Renal cortical epithelial cell (primary cell): ENCODE measurements around the gene TCF12. TPM values are rescaled to one million over a fixed set of nuclear protein-coding genes. Genes with fewer than 3 reads are reported as not detected.

Experiments
- DNase-seq: peaks from one replicate; pipeline ENCODE4 v3.0.0-alpha.2; 2011; ENCODE audit warnings: low read depth
- total RNA-seq: library from RNA; depleted of rRNA; stranded (reverse); fragments of >200 nt; gene quantifications from 2 replicates; pipeline ENCODE4 v1.2.3, GENCODE V29; 2014

The TCF12 gene
- total RNA-seq, 1 donor from 2014 or later = 87.6 TPM

DNA sequence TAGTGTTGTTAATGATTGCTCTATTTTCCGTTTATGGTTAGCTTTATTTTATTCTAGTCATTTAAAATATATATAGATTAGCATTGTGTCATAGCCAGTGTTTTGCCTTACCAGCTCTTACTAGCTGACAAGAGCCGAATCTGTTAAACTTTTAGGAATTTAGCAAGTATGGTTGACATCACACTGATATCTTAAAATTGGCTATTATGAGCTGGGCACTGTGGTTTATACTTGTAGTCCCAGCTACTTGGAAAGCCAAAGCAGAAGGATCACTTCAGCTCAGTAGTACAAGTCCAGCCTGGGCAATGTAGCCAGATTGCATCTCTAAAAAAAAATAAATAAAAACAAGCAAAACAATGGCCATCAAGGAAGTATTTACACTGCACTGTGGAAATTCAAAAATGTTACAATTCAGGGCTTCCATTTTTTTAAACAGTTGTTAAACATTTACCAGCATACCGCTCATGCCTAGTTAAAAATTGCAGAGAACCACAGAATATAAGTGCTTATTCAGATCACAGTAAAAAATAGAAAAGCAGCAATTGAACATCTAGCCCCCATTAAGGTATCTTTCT lies 249.5 kb downstream of the TCF12 start:
- peak; percentile 80 for DNase-seq

DNA sequence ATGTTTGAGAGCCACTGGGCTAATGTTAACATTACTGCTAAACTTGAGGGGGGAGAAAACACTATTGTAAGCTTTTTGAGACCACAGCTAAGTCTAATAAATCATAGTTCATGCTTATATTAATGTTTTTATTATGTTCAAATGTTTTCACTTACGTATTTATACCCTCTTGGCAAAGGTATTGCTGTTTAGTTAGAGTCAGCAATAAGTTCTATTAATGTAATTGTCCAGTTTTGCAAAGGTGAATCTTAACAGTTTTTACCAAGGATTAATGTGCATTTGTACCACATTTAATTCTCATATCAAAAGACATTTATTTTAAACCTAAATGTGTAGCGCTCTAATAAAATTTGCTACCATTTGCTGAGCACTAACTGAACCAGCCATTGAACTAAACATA lies 251.2 kb downstream of the TCF12 start:
- DNase-seq = no peak

DNA sequence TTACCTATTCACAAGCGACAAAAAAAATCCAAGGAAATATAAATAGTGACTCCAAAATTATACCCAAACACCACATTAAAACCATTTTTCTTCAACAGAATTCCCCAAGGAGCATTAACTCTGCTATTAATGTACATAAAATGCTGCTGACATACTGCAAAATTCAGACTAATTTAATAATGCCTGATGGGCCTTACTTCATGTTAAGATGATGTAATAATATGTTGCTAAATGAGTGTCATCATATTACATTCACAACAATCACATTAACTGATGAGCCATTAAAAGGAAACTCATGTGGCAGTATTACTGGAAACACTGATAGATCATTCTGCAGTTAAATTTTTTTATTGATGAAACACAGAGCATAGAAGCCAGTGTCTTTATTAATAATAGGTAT lies 253.0 kb downstream of the TCF12 start:
- DNase-seq = no peak

DNA sequence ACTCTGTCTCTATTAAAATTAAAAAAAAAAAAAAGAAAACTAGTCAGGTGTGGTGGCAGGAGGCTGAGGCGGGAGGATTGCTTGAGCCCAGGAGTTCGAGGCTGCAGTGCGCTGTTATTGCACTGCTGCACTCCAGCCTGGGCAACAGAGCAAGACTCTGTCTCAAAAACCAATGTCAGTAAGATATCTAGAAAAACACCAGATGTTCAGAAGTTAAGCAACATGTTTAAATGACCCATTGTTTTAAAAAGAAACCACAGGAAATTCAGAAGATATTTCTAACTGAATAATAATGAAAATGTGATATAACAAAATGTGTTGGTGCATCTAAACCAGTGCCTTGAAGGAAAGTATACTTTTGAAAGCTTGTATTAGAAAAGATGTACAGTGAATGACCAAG lies 254.5 kb downstream of the TCF12 start:
- no peak for DNase-seq

- DNase-seq = no peak
These were observed 264.6 kb downstream of the TCF12 start for GRCh38 chr15:57183041-57183440.

DNA sequence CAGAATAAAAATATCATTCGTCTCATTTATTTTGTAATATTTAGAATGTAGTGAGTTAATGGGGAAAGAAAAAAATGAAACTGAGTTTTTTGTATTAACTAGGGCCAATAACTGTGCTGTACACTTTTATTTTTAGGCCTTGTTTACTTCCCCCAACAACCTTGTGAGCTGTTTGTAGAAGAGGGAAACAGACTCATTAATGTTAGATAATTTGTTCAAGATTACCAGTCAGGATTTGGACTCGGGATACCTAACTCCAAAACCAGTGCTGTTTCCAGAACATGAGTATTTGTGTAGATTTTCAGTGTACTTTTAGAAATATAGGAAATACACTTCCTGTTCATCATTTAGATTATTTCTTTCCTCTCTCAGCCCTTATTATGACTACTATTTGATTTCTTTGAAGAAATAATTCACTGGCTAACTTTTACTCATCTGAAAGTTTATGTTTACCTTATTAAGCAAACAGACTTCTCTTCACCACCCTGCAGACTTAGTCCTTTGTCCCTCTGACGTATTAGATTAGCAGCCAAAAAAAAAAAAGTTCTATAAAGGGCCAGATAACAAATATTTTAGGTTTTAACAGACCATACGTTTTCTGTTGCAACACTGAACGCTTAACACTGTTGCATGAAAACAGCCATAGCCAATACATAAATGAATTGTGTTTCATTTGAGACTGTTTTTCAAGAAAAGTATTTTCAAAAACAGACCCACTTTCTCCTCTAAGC lies 265.3 kb downstream of the TCF12 start:
- no peak for DNase-seq

DNA sequence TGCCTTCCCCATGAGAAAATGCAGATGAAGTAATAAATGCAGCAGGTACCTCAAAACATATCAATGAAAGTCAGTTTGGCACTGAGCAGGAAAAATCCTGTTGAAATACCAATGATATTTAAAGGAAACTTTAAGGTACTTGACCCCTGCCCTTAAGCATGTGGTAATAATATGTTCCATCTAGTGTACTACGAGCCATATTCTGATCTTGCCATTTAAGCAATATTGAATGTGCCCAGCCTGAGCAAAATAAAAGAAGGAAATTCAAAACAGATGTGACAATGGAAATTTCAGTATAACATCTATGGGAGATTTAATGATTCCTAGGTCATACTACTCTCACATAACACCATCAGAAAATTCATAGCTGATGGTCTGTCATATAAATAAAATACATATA lies 266.1 kb downstream of the TCF12 start:
- no peak for DNase-seq

DNA sequence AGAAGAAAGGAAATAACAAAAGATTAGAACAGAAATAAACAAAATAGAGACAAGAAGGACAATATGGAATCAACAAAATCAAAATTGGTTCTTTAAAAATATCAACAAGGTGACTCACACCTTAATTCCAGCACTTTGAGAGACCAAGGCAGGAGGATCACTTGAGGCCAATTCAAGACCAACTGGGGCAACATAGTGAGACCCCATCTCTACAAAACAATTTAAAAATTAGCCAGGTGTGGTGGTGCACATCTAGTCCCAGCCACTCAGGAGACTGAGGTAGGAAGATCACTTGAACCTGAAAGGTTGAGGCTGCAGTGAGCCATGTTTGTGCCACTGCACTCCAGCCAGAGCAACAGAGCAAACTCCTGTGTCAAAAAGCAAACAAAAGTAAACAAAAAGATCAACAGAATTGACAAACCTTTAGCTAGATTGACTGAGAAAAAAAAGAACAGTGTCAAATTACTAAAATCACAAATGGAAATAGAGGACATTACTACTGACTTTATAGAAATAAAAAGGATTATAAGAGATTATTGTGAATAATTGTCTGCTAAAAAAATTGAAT lies 267.1 kb downstream of the TCF12 start:
- no peak for DNase-seq

DNA sequence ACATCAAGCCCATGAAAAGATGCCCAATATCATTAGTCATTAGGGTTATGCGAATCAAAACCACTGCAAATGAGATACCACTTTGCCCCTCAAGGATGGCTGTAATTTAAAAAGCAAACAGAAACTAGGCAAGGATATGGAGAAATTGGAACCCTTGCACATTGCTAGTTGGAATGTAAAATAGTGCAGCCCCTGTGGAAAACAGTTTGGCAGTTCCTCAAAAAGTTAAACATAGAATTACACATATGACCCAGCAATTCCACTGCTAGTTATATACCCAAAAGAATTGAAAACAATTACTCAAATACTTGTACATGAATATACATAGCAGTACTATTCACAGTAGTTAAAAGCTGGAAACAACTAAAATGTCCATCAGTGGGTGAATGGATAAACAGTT lies 271.0 kb downstream of the TCF12 start:
- no peak for DNase-seq

DNA sequence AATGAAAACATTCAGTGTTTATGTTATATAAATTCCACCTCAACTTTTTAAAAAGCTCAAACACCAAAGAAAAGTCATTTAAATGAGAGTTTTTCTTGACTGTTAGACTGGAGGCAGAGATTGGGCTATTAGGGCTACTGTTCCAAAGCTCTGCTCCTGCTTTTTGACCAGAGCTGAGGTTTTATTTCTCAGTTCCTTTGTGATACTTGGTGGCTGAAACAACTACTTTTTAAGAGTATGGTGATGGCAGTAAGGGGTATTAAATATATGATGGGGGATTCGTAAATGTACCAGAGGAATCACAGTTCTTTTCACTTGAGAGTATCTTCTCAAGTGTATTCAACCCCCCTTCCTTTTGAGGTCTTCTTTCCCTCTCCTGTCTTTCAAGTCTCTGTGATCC lies 271.8 kb downstream of the TCF12 start:
- DNase-seq = no peak

GRCh38 chr15:57193161-57193560 lies 274.7 kb downstream of the TCF12 start:
- no peak for DNase-seq

DNA sequence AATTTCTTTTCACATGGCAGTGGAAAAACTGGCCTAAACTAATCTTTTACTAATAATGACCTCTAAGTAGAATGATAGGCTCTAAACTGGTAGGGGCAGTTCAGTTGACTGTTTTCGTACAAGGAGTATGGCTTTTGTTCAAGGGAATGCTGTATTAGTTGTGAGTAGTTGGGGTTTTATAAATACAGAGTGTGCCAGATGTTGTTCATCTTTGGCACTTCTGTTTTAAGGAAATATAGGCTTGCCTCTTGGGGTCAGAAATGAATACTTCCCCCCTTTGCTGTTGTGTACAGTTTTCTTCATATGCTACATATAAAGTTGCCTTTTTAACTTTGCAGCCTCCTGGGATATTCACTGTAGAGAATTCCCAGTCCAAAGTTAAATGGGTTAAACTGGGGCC lies 276.9 kb downstream of the TCF12 start:
- no peak for DNase-seq

DNA sequence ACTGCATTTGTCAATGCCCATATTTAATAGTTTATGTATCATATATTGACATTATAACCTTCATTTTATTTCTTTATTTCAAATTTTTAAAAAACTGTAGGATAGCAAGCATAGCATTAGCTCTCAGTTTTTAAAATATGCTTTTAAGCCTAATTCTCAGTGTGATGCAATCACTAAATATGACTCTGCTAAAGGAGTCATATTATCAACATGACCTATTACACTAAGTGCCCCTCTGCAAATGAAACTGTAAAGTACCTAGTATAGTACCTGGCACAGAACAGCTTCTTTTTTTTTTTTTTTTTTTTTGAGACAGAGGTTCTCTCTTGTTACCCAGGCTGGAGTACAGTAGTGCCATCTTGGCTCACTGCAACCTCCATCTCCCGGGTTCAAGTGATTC lies 278.4 kb downstream of the TCF12 start:
- DNase-seq = no peak

DNA sequence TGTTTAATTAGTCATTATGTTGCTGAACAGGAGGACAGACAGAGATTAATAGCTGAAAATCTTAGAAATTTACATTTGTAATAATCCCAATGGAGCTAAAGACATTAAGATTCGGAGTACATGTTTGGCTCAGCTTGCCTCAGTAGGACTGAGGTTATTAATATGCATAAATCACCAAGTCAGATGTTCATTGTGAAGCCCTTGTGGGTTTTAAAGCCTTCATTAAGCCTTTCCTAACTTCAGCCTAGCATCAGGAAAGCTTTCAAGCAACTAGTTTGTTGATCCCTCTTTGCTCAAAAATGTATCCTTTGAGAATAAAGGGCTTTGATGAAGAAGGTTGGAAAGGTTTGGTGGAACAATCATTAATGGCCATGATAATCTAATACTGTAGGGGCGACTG lies 279.7 kb downstream of the TCF12 start:
- DNase-seq = no peak

- DNase-seq = peak; percentile 29
These were observed 280.3 kb downstream of the TCF12 start for GRCh38 chr15:57198654-57199291.

- DNase-seq = no peak
These were observed 283.1 kb downstream of the TCF12 start for GRCh38 chr15:57201578-57201977.

- no peak for DNase-seq
These were observed 285.5 kb downstream of the TCF12 start for GRCh38 chr15:57203906-57204305.

DNA sequence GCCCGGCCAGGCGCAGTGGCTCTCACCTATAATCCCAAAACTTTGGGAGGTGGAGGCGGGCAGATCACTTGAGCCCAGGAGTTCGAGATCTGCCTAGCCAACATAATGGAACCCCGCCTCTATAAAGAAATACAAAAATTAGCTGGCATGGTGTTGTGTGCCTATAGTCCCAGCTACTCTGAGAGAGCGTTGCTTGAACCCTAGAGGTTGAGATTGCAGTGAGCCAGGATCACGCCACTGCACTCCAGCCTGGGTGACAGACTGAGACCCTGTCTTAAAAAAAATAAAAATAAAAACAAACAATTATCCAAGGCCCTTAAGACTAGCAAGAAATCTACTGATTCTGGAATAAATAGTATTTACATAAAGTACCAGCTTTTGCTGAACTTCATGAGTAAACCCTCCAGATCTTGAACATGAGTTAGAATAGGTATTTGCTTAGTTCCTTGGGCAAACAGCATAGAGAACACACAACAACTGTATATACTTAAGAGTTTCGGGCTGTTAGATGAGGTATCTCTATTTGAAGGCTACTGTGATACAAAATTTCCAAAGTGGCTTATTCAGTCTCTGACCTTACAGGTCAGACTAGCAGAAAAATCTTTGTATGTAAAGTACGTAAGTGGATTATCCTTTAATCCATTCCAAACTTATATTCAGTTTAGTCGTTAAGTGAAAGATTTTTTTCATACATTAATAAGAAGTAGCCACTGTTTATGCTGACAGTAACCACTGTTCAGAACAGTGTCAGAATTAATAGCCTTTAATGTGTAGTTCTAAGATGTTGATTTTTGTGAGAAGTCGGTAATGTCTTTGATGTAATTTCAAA lies 286.8 kb downstream of the TCF12 start:
- DNase-seq = no peak

DNA sequence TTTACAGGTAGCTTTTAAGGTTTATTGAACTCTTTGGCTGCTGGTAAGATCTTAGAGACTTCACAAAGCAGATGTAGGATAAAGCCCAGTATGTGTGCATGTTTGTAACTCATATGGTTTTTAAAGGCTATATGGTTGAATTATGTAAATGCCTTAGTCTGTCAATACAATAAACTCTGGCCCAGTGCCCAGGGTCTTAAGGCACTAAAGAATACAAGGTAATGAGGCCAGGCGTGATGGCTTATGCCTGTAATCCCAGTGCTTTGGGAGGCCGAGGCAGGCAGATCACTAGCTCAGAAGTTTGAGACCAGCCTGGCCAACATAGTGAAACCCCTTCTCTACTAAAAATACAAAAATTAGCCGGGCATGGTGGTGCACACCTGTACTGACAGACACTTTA lies 287.6 kb downstream of the TCF12 start:
- no peak for DNase-seq

- peak; percentile 93 for DNase-seq
These were observed 295.4 kb downstream of the TCF12 start for GRCh38 chr15:57213862-57214261.

DNA sequence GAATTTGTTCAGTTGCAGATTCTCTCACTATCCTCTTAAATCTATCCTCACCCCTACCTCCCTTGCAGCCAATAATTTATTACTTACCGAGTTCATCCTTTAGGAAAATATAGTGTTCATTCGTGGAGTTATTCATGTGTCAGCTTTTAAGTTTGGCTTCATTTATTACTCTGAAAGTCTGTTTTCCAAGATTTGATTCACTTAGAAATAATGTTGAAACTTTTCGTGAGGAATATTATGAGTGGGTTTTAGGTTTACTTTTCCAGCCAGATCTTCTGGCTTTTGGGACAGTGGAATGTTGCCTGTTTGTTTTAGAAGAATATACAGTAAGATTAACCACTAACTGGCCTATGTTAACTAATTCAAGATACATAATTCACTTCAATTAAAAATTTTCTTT lies 296.9 kb downstream of the TCF12 start:
- DNase-seq = no peak

DNA sequence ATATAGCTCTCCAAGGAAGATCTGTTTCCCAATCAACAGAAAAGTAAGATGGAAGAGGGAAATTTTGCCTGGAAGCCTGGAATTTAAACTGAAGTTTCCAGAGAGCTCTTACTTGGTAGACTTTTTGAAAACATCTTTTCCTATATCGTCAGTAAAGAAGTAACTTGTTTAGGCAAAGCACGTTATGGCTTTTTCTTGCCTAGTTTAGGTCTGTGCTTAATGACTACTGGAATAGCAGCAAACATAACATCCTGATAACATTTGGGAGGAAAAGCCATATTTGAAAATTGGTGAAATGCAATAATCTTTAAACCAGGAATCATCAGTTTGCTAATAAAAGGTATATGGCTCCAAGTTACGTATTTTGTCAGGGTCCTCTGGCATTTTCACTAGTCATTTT lies 297.4 kb downstream of the TCF12 start:
- no peak for DNase-seq
